ENCODE results near the gene VSTM4.

VSTM4 gene

GRCh38 chr10:49117376-49118070 is 2.2 kb upstream of the VSTM4 start:
- DNase-seq (ENCODE audit: low read depth in 1 of 2, low spot score in 1 of 2) = no peak

GRCh38 chr10:49116509-49117375 is 1.4 kb upstream of the VSTM4 start:
- DNase-seq (ENCODE audit: low read depth in 1 of 2, low spot score in 1 of 2) = no peak

- DNase-seq (ENCODE audit: low read depth in 1 of 2, low spot score in 1 of 2) = no peak
Observed at GRCh38 chr10:49115796-49116508, 630 bp upstream of the VSTM4 start.

GRCh38 chr10:49114718-49115014 is 656 bp downstream of the VSTM4 start:
- no peak for DNase-seq (ENCODE audit: low read depth in 1 of 2, low spot score in 1 of 2)

- DNase-seq (ENCODE audit: low read depth in 1 of 2, low spot score in 1 of 2) = no peak
Observed at GRCh38 chr10:49113741-49114141, 1.6 kb downstream of the VSTM4 start.

- DNase-seq (ENCODE audit: low read depth in 1 of 2, low spot score in 1 of 2) = no peak
Observed at GRCh38 chr10:49112851-49113250, 2.5 kb downstream of the VSTM4 start.

GRCh38 chr10:49112098-49112497 is 3.2 kb downstream of the VSTM4 start:
- no peak for DNase-seq (ENCODE audit: low read depth in 1 of 2, low spot score in 1 of 2)

GRCh38 chr10:49111320-49111698 is 4.0 kb downstream of the VSTM4 start:
- no peak for DNase-seq (ENCODE audit: low read depth in 1 of 2, low spot score in 1 of 2)

GRCh38 chr10:49110684-49111319 is 4.5 kb downstream of the VSTM4 start:
- DNase-seq (ENCODE audit: low read depth in 1 of 2, low spot score in 1 of 2) = no peak

- DNase-seq (ENCODE audit: low read depth in 1 of 2, low spot score in 1 of 2) = no peak
Observed at GRCh38 chr10:49109669-49110340, 5.5 kb downstream of the VSTM4 start.

GRCh38 chr10:49108656-49109055 is 6.7 kb downstream of the VSTM4 start:
- no peak for DNase-seq (ENCODE audit: low read depth in 1 of 2, low spot score in 1 of 2)

GRCh38 chr10:49107887-49108267 is 7.4 kb downstream of the VSTM4 start:
- no peak for DNase-seq (ENCODE audit: low read depth in 1 of 2, low spot score in 1 of 2)

- no peak for DNase-seq (ENCODE audit: low read depth in 1 of 2, low spot score in 1 of 2)
Observed at GRCh38 chr10:49107111-49107886, 8.0 kb downstream of the VSTM4 start.

- DNase-seq (ENCODE audit: low read depth in 1 of 2, low spot score in 1 of 2) = no peak
Observed at GRCh38 chr10:49106451-49106850, 8.9 kb downstream of the VSTM4 start.

GRCh38 chr10:49105076-49105475 is 10.2 kb downstream of the VSTM4 start:
- no peak for DNase-seq (ENCODE audit: low read depth in 1 of 2, low spot score in 1 of 2)

- DNase-seq (ENCODE audit: low read depth in 1 of 2, low spot score in 1 of 2) = no peak
Observed at GRCh38 chr10:49104323-49104722, 11.0 kb downstream of the VSTM4 start.

GRCh38 chr10:49103761-49104160 is 11.6 kb downstream of the VSTM4 start:
- DNase-seq (ENCODE audit: low read depth in 1 of 2, low spot score in 1 of 2) = no peak

- DNase-seq (ENCODE audit: low read depth in 1 of 2, low spot score in 1 of 2) = no peak
Observed at GRCh38 chr10:49099046-49099445, 16.3 kb downstream of the VSTM4 start.

GRCh38 chr10:49096890-49097445 is 18.4 kb downstream of the VSTM4 start:
- no peak for DNase-seq (ENCODE audit: low read depth in 1 of 2, low spot score in 1 of 2)

GRCh38 chr10:49094646-49095045 is 20.7 kb downstream of the VSTM4 start:
- no peak for DNase-seq (ENCODE audit: low read depth in 1 of 2, low spot score in 1 of 2)

Measured in stimulated activated CD4-positive, alpha-beta T cell treated with anti-CD3 and anti-CD28 coated beads, Interleukin-15, amount 100 ng/mL, for 1 hour (primary cell).